A204.1 (cell line): ENCODE measurements around the gene B3GALT5.
"Not testable (repeated sequence)": the region's sequence is repeated elsewhere in the genome, so short reads cannot be mapped to it uniquely, and the experiment has no call there.

Source experiments
- FAIRE-seq: peaks from 2 replicates; lab custom pipeline; 2012; peaks lifted over from hg19 to GRCh38; lab: Jason Lieb, UNC

B3GALT5 gene, protein sequence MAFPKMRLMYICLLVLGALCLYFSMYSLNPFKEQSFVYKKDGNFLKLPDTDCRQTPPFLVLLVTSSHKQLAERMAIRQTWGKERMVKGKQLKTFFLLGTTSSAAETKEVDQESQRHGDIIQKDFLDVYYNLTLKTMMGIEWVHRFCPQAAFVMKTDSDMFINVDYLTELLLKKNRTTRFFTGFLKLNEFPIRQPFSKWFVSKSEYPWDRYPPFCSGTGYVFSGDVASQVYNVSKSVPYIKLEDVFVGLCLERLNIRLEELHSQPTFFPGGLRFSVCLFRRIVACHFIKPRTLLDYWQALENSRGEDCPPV

DNA sequence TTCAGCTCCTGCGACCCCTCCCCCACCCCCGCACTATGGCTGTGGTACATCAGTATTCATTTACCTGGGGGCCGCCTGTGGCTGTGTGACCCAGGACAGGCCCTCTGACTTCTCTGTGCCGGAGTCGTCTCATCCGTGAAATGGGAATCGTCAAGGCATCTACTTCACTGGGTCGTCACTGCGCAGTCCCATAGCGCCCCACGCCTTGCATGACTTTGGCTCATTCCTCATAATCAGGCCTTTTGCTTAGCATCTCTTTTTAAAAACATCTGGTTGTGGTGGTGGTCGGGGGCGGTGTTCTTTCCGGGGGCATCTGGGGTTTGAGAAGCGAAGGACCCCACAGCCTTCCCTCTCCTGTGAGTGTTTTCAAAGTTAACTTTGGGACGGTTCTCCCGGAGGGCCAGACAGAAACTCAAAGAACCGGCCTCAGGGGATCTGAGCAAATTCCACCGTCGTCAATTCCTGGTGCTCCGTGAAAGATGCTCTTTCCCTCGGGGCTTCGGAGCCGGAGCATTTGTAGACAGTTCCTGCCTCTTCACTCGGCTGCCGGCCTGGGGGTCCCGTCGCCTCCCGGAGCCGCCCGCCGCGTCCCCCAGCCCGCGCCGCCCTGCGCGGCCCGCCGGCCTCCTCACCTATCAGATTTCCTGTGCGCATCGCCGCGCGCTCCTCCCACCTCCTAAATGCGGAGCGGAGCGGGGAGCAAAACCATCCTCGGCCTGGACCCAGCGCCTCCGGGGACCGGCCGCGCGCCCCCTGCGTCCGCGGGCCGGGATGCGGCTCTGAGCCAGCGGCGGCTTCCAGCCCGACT, at the start of gene B3GALT5:
Gene B3GALT5, plus strand, starts transcription at position 708 of the 808 bp plus-strand sequence. CDS start 47,620 bp downstream, outside the sequence.
- no peak for FAIRE-seq

DNA sequence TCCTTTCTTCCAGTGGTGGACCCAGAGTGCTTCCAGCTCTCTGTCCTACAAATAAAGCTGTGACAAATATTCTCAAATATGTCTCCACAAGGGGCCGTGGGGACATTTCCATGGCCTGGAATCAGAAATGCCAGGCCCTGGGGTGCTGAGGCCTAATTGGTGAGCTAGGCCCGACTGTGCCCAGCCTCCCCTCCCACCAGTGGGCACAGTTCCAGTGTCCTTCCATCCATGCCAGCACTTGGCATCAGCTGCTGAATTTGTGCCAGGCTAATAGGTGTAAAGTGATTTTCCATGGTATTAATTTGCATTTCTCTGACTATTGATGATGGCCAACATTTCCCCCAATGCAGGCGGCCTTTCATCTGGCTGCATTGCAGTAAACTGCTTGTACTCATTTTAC, 48.5 kb upstream of the B3GALT5 start:
- FAIRE-seq, result no peak

DNA sequence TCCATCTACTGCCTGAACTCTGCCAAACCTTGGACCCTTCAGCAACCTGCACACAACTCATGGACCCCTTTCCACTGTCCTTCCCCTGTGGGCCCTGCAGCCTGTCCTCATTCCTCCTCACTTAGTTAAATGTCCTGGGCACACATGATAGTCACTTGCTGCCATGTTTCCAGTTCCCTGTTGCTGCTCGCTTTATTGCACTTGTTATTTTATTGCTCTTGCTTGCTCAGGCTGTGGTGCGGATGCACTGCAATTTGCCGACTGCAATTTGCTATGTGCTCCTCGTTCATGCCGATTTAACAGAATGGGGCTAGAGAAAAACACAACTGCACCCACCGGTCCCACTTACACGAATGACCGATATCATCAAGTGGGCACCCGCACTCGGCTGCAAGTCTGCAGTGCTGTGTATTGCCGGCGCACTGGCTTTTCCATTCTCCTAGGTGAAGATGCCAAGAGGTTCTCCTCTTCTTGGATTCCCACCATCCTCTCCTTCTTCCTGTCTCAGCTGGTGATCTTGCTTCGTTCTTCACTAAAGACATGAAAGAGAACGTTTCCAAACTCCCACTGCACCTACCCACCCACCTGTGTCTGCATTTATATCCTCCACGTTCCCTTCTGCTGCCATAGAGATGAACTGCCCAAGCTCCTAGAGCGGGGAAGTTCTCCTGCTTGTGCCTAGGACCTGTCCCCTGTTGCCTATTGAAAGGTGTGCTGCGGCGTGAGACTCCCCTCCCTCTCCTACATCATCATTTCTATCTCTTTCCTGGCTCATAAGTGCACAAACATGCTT, 45.4 kb upstream of the B3GALT5 start:
- no peak for FAIRE-seq

DNA sequence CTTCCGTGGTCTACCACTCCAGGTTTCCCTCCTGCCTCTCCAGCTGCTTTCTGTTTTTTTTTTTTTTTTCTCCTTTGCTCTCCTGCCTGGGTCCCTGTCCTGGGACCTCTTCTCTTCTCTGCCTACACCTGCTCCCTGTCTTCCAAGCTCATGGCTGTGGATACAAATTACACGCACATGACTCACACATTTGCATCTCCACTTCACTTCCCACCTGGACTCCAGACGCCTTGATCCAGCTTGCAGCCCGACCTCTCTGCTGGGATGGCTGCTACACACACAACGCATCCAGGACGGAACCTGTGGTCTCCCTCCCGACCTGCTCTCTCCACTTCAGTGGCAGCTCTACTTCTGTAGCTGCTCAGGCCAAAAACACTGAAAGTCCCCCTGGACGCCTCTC, 44.4 kb upstream of the B3GALT5 start:
- FAIRE-seq, result no peak

DNA sequence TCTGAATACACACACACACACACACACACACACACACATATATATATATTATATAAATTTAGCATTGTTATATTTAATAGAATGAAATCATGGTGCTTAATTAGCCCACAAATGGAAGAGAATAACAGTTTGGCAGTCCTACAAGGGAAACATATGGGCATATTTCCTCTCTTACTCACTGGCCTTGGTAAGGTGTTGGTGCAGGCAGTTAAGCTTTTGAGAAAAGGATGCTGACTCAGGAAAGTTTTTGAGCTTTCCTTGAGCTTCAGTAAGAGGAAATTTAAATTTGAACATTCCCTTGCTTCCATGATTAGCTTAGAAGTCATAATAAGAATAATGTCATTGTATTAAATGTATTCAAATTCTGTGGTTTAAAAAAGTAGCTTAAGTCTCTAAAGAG, 37.0 kb upstream of the B3GALT5 start:
- no peak for FAIRE-seq

DNA sequence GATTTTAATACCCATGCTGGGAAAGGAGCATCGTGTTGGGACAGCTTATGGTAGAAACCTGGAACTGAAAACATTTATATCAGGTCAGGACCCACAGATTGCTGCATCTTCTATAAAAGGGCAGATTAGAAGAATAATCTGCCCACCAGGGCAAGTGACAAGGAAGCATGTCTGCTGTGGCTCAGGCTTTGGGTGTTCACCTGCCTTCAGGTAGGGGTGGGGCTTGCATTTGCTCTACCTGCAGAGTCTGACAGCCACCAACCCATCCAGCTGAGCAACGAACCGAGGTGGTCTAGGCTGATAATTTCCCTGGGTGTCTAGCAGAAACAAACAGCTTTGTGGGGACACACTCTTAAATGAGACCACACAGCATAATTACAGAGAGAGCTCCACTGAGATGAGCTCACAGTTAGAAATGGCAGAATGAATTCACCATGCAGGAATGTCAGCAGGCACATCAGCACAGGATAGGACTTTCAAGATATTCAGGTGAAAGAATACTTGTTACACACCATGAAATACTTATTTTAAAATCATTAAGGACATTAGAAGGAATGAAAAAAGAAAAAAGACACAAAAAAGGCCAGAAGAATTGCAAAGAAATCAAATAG, 36.1 kb upstream of the B3GALT5 start:
- FAIRE-seq, result no peak

DNA sequence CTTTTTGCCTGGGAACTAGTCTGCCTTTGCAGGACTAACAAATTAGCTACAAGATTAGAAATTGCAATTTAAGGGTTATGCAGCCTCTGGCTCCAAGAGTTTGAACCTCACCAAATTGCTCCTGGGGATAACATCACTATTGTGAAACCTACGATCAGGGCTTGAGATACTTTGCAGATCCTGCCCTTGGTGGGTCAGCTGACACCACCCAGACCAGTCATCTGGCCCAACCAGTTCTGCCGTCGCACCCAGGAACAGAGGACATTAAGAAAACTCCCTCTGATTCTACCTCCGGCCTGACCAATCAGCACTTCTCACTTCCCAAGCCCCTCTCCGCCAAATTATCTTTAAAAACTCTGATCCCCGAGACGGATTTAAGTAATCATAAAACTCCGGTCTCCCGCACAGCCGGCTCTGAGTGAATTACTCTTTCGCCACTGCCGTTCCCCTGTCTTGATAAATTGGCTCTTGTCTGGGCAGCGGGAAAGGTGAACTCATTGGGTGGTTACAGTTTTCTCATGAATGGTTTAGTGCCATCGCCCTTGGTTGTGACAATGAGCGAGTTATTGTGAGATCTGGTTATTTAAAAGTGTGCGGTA, 32.9 kb upstream of the B3GALT5 start:
- no peak for FAIRE-seq

DNA sequence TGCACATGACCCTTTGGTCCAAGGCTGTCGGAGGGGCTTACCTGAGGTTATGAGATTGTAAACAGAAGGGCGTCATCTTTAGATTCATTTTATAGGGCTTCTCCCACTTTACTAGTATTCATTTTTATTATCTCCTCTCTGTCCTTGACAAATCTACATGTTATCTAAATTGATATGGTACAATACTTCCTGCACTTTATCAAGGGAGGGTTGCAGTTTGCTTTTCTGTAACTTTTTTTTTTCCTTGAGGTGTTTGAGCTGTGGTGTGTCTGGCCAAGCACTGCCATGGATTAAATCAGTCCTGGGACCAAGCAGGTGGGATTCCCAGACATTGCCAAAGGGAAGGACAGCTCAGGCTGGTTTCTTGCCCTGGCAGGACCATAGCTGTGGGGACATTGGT, 32.0 kb upstream of the B3GALT5 start:
- no peak for FAIRE-seq

DNA sequence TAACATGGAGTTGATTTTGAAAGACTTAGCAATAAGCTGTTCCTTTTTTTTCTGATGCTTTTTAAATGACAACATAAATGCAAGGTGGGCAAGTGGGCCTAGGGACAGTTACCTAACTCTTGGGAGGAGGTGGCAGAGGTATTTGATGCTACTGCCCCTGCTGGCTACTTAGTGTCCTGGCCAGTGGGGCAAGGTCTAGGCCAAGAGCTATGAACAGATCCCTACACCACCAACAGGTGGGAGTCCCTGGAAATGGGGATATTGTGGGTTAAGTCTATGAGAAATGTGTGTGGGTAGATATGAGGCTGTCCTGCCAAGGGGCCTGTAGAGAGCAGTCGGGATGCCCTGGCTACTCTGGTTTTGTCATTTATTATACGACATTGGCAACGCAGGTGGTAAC, 31.3 kb upstream of the B3GALT5 start:
- no peak for FAIRE-seq

DNA sequence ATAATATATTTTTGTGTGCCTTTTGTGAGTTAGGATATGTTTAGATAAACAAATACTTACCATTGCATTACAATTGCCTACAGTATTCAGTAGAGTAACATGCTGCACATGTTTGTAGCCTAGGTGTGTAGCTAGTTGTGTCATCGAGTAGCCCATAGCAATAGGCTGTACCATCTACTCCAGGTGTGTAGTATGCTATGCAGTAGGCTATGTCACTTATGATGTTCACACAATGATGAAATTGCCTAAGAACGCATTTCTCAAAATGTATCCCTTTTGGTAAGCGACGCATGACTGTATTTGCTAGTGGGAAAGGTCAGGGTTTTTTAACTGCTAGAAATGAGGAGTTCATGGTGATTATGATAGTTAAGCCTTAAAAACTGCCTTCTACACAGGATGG, 30.0 kb upstream of the B3GALT5 start:
- FAIRE-seq, result no peak

DNA sequence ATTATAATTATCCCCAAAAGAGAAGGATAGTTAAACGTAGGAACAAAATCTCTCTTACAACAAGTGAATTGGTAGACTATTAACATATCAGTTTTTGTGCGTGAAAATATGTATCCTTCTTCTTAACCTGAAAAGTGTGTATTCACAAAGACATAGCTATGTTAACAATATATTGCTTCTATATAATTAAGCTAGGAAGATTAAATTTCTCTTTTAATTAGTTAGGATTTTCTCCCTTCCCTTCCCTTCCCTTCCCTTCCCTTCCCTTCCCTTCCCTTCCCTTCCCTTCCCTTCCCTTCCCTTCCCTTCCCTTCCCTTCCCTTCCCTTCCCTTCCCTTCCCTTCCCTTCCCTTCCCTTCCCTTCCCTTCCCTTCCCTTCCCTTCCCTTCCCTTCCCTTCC, 29.2 kb upstream of the B3GALT5 start:
- not testable (repeated sequence) for FAIRE-seq

DNA sequence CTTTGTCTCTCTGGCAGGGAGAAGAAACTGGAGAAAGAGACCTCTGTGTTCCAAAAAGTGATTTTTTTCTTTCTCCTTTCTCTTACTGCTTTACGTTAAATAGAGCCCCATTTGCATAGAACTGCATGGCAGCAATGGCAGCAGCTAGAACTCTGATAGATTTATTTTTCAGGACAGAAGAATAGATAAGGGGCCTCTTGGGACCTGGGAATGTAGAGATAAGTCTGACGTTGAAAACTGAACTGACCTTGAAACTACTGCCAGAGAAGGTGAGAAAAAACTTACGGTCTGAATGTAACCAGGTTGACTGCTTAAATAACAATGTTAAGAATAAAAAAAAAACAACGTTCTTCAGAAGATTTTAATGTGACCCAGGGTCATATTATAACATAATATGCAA, 25.4 kb upstream of the B3GALT5 start:
- FAIRE-seq, result no peak

DNA sequence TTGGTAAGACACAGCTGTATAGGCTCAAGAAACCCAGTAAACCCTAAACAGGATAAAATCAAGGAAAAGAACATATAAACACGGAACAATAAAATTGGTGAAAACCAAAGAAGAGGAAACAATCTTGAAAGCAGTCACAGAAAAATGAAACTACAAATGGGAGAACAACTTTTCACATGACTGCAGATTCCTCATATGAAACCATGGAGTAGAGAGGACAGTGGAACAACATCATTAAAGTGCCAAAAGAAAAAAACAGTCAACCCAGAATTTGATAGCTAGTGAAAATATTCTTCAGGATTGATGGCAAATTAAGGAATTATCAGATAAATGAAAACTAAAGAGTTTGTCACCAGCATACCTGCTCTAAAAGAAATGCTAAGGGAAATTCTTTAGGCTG, 23.9 kb upstream of the B3GALT5 start:
- no peak for FAIRE-seq

DNA sequence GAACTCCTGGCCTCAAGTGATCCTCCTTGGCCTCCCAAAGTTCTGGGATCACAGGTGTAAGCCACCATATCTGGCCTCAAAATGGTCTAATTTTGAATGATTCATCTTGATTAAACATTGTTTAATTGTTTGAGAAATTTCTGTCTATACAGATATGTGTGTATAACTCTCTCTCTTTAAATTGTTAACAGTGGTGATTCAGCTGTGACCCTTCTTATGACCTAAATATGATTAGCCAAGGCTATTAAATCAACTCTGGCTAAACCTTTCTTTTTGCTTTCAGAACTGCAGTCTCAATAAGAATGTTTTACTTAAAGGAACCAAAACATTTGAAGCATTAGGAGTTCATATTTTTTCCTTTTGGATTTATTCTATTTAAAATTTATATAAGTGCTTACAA, 19.2 kb upstream of the B3GALT5 start:
- no peak for FAIRE-seq

DNA sequence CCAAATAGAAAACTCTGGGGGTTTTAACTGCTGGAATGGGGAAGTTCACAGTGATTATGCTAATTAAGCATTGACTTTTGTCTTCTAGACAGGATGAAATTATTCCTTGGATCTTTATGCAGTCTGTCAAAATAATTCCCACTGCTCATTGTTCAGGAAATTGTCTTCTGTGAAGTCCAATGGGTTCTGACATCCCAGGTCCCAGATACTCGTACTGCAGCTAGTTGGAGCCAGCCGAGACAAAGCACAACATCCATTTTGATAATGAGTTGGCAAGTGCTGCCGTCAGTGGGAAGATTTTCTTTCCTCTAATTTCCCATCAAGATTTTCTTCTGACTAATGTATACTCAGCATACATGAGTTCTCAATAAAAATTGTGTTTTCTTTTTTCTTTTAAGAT, 17.3 kb upstream of the B3GALT5 start:
- FAIRE-seq, result no peak

DNA sequence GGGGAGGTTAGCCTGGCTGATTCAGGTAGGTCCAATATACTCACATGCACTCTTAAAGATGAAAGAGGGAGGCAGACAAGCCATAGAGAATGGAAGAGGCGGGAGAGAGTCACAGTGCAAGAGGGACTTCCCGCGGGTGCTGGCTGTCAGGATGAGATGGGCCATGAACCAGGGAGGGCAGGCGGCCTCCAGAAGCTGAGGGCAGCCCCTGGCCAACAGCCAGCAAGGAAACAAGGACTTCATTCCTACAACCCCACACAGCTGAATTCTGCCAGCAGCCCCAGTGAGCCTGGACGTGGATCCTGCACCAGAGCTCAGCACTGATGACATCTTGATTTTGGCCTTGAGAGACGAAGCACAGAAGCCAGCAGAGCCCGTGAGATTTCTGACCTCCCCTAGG, 15.1 kb upstream of the B3GALT5 start:
- FAIRE-seq, result no peak

DNA sequence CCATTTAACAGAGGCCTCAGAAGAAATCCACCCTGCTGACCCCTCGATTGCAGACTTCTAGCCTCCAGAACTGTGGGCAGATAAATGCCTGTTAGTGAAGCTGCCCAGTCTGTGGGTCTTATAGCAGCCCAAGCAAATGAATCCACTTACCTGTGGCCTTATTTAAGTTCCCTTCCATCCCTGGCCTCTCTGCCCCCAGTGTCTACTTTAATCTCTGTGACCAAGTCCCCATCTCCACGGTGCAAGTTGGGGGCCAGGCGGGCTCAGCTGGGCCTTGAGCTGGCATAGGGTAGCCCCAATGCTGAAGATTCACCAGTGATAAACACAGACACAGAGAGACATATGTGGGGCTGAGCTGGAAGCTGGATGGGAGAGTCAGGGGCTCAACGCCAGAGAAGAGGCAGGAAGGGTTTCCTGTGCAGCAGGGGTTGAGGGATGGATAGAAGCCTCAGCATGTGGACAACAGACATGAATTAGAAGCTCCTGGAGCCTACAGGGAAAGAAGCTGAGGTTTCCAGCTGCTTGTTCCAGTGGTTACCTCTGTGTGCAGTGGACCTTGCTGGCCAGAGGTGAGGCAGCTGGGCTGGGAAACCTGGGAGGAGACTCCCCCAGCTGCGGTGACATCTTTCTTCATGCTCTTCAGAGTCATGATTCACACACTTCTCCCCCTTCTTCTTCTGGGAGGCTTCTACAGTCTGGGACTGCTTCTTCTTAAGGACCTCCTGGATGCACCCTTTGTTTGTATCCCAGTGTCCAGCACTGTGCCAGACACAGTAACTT, 13.4 kb upstream of the B3GALT5 start:
- FAIRE-seq, result no peak

DNA sequence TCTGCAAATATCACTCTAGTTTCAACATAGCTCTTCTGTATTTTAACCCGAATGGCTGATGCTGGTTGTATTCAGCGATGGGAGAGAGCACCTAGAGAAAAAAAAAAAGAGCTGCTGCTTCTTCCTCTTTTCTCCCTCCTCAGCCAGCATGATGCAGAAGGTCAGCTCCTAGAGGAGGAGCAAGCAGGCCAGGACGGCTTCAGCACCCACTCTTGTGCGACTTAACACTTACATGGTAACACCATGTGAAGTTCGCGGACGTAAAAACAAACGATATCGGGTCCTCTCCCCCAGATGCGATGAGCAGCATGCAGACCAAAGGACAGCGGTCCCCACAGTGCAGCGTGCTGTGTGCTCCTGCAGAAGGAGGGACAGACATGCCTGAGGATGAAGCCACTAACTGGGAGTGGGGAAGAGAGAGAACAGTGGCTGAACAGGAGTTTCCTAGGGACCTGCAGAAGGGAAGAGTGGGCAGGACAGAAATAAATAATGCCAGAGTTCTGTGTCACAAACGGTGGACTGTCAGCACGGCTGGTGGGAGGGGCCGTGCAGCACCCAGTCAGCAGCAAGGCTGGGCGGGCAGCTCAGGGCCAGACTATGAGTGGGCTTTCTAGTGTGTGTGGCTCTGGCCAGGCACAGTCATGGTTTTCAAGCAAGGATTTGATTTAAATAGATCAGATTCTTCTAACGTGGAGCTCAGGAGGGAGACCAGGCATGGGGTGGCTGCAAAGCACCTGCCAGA, 11.4 kb upstream of the B3GALT5 start:
- FAIRE-seq, result no peak

DNA sequence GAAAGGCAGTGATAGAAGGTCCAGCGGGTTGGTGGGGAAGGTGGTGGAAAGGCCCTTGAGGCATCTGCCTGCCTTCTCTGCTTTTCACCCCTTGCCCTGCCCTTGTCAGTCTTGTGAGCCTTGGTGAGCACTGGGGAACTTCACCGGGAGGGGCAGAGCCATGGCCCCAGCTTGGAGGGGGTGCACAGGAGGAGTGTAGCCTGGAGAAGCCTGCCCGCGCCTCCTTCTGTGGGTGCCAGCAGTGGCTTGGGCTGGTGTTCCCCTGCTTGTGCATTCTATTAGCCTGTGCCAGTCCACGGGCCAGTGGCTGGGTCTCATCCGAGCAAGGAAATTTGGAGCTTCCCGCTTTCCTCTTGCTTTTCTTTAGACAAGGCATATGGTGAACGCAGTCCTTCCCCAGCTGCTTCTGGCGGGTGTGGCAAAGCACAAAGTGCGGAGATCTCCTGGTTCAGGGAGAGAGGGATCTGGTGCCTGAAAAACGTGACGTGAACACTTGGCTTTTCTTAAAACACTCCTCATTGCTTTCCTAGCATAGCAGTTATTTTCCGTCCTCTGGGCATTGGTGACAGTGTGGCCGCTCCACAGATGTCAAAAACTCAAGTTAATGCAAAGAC, 10.6 kb upstream of the B3GALT5 start:
- no peak for FAIRE-seq

DNA sequence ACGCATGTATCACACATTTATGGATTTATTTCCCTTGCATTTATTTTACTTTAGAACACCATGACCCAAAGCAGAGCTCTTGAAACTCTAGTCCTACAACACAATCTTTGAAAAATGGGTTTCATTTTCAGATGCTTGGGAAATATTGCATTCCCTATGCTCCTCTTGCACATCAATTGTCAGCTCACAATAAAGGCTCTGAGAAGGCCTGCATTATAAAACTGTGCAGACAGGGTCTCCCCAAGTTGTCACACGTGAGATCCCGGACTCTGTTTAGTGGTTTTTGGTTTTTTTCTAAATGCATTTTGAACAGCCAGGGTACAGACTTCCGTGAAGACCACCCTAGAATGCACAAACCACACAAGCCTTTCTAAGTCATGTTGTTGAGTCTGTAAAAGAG, 9.9 kb upstream of the B3GALT5 start:
- FAIRE-seq, result no peak
